ENCODE results near the gene HAT1.
"Not testable (repeated sequence)": the region's sequence is repeated elsewhere in the genome, so short reads cannot be mapped to it uniquely, and the experiment has no call there.

Gene HAT1, protein sequence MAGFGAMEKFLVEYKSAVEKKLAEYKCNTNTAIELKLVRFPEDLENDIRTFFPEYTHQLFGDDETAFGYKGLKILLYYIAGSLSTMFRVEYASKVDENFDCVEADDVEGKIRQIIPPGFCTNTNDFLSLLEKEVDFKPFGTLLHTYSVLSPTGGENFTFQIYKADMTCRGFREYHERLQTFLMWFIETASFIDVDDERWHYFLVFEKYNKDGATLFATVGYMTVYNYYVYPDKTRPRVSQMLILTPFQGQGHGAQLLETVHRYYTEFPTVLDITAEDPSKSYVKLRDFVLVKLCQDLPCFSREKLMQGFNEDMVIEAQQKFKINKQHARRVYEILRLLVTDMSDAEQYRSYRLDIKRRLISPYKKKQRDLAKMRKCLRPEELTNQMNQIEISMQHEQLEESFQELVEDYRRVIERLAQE

DNA sequence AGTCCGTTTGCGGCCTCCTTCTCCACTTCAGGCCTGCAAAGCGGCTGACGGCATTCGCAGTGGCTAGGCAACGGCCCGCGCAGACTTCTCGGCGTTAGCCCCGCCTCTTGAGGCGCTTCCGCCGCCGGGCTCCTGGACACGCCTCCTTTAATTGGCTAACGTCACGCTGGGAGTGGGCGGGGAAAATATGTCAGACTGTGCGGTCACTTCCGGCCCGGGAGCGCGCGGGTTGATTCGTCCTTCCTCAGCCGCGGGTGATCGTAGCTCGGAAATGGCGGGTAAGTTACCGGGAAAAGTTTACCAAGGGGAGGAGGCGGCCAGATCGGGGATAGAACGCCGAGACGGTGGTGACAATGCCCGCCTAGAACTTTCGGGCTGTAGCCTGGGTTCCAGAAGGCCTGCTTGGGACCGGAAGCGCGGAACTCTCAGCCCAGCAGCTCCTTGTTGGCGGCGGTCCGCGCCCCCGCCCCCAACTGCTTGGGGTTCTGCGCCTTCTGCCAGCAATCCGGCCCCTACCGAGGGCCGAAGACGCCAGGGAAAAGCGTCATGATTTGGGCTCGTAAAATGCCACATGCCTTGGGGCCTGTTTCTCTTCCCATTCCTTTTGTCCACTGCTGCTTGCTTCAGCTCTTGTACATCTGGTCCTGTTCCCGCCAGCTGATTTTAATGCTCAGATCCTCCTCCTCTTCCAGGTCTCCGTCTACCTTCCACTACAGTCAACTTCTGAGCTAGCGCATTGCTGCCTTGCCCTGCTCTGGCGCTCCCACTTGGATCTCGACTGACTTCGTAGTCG, at the start of gene HAT1:
Gene HAT1 (plus strand): TSS at position 232 of the 793 bp plus-strand sequence. CDS start 40 bp downstream, at position 272.
- peak; percentile 96 to 97 for DNase-seq

DNA sequence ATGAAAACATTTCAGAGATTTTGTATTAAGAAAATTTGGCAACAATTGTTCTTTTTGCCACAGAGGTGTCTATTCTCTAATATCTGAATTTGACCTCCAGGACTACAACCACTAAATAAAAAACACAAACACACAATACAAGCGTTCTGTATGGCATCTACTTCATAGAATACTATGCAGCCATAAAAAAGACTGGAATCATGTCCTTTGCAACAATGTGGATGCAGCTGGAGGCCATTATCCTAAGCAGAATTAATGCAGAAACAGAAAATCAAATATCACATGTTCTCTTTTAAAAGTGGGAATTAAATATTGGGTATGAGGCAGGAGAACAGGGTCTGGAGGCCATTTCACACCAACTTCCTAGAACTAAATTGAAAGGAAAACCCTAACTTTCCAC, 47.7 kb upstream of the HAT1 start:
- DNase-seq, result no peak

DNA sequence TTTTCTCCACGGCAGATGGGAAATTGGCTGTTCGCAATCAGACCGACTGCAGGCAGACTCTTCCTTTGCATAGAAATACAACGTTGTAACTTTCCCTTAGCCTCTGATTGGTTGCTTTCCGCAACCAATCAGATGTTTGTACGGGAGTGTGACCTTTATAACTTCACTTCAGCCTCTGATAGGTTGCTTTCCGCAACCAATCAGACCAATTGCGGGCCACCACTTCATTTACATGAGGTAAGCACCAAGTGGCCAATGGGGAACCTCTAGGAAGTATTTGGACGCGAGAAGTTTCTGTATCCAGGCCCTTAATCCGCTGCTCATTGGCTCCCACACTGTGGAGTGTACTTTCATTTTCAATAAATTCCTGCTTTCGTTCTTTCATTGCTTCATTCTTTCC, 47.3 kb upstream of the HAT1 start:
- no peak for DNase-seq

DNA sequence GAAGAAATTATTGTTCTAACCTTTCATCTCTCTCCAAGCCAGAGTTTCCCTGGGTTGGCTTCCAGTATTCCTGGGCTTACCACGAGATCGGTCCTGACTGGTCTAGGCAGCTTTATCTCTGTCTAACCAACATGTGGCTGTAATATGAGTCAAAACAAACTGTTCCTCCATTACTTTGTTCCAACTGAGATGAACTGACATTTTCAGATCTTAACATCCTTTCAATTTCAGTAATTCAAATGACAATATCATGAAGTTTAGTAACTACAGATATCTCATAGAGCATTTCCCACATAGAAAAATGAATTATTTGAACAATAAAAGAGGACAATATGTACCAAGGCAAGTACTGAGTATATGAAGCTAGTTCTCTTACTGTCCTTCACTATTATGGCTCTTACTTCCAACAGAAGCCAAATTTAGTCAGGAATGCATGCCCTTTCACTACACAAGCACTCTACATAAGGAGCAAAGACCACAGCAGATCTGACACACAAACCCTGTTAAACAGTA, 43.7 kb upstream of the HAT1 start:
- no peak for DNase-seq

DNA sequence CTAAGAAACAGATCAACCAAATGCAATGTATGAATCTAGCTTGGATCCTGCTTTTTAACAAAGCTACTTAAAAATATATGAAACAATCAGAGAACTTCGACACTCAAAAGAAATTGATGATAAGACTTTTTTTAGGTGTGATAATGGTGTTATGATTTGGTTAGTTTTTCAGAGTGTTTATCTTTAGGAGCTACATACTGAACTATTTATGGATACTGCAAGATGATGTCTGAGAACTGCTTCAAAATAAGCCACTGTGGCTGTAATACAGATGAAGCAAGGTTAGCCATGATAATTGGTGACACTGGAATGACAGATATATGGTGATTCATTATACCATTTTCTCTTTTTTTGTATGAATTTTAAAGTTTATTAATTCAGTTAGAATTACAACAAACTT, 42.4 kb upstream of the HAT1 start:
- no peak for DNase-seq

DNA sequence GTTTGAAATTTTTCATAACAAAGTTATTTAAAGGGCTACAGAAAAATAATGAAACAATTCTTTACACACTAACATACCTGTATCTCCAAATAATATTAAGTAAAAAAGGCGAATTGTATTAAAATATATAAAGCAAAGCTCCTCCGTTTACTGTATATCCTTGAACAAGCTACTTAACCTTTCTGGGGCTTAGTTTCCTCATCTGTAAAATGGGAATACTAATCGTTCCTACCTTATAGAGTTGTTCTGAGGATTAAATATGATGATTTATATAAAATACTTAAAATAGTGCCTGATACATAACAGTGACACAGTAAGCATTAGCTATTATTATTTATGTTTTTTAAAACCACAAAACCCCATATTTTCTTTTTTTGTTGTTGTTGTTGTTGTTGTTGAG, 41.5 kb upstream of the HAT1 start:
- no peak for DNase-seq

DNA sequence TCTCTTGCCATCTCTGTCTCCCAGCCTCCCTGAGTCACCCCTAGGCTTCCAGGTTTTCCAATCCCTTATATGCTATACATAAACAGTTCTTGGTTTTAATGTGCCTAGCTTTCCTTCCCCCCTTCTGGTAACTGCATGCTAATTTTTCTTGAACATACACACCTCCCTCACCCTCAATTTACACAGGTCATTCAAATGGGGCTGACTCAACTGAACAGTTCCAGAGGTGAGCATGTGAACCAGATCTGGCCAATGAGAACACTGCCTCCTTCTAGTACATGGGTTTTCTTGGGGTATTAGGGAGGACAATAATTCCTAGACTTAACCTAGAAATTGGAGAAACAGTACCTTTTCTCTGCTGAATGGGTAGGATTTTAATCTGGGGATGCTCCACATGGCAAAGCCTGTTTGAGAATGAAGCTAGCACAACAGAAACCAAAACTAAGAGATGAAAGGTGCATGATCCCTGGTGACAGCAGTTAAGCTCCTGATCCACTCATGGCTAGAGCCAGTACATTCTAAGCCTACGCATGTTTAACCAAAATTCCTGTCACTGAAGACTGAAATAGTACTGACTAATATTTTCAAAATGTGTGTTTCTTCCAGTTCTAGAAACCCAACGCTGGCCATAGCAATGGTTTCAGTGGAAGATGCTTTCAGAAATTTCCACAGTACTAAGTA, 40.0 kb upstream of the HAT1 start:
- no peak for DNase-seq

DNA sequence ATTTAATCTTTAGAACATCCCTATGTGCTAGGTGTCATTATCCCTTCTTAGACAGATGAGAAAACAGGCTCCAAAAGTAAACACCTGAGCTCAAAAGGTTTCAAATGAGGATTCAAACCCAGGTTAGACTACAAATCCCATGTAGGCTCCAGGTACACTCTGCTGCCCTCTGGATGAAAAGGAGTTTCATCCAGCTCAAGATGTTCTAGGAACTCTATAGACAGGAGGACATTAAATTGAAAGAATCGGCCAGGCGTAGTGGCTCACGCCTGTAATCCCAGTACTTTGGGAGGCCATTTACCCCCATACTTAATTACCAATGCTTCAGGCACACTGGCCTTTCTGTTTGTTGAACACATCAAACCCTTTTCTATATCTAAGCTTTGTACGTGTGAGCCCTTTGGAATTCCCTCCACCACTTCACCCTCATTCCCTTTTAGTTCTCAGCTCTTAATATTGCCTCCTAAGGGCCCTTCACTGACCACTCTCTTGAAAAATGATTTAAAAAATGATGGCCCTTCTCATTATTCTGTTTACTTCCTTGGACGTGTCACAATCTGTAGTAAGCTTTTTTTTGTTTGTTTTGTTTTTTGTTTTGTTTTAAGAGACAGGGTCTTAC, 38.9 kb upstream of the HAT1 start:
- no peak for DNase-seq

DNA sequence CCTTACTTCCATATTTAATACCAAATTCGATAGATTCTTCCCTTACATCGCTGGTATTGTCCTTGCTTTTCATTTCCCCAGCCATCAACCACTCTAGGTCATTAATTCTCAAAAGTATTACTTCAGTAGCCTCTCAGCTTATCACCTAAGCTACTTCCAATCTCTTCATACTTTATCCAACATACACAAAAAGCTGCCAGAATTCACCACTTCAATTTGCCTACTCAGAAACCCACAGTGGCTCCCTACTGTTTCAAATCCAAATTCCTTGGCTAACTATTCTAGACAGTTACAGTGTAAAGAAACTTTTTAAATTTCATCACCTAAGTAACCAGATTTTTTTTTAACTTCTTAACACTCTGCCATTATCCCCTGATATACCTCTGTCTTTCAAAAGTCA, 32.9 kb upstream of the HAT1 start:
- no peak for DNase-seq

DNA sequence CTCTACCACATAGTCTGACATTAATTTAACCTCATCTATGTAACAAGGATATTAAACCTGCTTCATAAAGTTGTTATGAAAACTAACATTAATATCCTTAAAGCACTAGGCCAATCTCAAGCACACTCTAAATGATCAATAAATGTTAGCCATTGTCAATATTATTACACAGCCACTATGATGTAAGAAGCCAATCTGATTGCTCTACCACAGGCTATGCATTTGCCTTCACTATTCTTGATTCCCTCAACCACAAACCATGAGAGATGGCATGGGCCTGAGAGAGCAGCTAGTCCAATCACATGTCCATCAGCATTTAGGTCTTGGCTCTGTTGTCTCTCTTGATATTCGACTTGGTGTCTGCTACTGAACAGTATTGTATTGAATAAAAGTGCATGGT, 32.5 kb upstream of the HAT1 start:
- DNase-seq, result no peak

DNA sequence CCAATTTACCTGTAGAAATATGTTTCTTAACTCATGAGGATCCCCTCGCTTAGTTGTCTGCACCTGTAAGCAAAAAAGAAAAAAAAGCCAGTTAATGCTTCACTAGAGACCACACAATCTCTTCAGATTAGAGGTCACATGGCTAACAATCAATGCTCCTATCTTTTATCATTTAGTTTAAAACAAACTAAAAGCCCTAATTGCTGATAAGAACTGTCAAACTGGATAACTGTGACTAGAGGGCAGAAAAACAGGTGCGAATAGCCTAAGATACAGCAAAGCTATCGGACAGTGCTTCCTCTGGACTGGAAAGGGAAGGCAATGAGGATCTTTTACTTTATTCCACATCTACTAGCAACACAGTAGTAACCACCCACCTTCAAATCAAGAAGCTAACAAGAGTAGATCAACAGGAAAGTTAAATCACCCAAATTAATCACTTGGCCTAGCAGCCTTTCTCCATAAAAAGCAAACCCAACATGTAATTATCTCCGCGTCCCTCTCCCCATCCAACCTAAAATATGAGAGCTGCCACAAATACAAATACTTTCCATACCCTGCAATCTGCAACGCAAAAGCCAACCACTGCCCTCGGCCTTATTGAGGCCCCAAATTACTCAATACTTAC, 29.0 kb upstream of the HAT1 start:
- DNase-seq, result no peak

DNA sequence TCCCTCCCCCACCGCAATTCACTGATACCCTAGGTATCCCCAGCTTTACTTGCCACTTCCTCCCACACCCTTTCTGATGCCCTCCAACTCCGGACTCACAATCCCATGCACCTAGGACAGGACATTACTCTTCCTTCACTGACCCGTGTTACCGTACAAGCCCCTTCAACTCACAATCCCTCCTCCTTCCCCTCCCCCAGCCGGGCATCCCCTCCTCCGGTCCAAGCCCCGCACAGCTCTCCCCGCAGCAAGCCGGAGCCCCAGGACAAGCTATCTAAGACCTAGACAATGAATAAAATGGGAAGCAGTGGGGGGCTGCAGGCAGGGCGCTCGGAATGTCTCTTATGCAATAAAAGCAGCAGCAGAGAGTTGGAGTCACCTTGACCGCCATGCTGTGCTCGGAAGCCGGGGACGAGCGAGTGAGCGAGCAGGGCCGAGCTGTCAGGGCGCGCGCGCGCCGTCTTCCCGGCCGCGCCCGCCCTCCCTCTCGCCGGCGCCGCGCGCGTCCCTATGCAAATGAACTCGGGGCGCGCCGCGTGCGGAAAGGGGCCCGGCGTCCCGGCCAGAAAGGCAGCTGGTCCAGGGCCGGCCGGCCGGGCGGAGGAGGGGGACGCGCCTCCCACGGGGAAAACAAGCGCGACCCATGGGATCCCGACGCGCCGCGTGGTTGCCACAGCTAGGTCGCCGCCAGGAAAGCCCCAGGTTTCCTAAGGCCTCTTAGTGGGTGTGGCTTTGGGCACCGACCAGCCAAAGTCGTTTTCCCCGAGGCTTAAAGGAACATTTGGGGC, 28.2 kb upstream of the HAT1 start, which contains the start of gene SLC25A12:
Gene SLC25A12 (minus strand): TSS at position 421 of the 788 bp plus-strand sequence. CDS start 30 bp downstream, at position 391.
- DNase-seq, result peak; percentile 63 to 74

DNA sequence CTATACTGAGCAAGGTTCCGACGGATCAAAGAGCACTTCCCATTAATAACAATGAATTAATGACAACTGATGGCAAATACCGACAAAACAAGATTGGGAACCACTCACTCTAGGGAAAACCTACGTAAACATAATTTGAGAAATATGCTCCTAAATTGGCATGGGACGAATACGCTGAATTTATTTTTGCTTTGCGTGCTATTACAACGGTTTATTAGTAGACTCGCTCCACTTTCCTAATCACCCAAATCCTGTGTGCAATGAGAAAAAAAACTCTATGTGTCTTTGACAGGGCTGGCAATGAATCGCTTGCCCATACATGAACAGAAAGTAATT, 27.7 kb upstream of the HAT1 start:
- no peak for DNase-seq

DNA sequence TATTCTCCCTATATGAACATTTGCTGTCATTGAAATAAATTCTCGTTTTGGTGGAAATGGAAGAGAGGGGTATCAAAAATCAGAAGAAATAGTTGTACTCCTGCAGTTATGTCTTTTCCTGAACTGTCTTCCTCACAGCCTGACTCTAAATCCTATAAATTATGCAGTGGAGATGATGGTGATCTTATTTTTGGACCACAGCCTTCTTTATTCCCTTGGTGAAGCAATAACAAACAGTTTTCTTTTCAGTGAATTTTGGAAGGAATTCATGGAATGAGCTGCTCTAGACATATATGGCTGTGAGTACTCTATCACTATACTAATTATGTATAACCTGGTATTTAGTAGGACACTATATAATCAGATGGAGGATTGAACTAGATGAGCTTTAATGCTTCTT, 26.5 kb upstream of the HAT1 start:
- no peak for DNase-seq

DNA sequence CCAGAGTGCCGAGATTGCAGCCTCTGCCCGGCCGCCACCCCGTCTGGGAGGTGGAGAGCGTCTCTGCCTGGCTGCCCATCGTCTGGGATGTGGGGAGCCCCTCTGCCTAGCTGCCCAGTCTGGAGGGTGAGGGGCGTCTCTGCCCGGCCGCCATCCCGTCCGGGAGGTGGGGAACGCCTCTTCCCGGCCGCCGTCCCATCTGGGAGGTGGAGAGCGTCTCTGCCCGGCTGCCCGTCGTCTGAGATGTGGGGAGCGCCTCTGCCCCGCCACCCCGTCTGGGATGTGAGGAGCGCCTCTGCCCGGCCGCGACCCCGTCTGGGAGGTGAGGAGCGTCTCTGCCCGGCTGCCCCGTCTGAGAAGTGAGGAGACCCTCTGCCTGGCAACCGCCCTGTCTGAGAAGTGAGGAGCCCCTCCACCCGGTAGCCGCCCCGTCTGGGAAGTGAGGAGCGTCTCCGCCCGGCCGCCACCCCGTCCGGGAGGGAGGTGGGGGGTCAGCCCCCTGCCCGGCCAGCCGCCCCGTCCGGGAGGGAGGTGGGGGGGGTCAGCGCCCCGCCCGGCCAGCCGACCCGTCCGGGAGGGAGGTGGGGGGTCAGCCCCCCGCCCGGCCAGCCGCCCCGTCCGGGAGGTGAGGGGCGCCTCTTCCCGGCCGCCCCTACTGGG, 22.5 kb upstream of the HAT1 start:
- DNase-seq, result not testable (repeated sequence)

DNA sequence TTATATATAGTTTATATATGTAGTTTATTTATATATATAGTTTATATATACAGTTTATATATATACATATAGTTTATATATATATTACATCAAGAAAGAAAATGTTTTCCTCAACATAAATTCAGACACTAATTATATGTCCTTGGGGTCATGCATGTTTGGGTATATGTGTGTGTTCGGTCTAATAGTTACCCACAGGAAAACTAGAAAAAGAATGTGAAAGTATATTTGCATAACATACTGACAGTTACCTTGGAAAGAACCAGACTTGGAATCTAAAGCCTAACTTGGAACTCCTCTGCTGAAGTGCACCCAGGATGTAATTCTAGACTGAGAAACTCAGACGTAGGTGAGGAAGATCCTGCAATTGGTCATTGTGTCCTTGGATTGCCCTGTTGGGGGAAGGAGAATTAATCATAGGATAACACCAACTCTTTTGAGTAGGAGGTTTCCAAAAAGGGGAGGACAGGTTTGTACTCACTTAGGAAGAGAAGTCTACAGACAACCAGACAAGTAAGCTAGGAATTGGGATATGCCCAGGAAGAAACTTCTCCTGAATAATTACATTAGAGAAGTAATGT, 19.3 kb upstream of the HAT1 start:
- DNase-seq, result no peak

DNA sequence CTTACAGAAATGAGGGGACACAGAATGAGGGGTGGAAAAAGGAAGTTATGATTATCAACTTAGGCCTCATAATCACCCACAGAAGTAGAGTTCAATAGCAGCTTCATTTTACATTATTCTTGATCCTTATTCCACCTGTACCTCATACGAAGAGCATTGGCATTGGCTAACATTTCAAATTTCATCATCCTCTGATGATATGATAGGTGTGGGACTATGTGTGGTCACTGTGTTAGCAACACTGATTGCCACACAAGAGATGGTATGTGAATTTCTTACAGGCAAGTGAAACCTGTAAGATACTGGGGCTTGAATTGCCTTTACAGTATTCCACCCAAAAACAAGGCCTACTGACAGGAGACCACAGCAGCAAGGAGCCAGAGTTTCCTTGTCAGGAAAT, 14.0 kb upstream of the HAT1 start:
- DNase-seq, result no peak

DNA sequence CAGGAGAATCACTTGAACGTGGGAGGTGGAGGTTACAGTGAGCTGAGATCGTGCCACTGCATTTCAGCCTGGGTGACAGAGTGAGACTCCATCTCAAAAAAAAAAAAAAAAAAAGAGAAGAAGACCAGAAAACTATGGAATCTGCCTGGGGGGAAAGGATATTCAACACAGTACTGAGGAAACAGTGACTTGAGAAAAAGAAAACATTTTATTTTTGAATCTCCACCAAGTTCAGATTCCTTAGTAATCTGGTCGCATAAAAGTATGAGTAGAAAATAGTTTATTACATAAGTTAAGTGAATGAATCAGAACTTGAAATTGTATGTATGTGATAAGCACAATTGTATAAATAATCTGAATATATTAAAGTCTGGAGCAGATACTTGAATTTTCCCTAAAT, 13.0 kb upstream of the HAT1 start:
- DNase-seq, result no peak

DNA sequence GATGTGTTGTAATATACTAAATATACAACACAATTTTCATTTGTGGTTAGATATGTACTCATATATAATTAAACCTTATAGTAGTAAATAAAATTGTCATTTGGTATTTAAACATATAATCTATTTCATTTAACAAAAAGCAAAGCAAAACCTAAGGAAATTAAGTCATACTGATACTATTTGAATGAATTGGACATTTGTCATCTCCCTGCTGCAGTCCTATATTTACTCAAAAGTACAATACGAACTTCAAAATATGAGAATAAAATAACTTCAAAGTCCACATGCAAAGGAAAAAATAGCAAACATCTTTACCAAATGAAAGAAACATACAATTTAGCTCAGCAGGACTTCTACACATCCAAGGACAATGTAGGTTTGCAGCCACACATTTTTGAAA, 11.8 kb upstream of the HAT1 start:
- no peak for DNase-seq

DNA sequence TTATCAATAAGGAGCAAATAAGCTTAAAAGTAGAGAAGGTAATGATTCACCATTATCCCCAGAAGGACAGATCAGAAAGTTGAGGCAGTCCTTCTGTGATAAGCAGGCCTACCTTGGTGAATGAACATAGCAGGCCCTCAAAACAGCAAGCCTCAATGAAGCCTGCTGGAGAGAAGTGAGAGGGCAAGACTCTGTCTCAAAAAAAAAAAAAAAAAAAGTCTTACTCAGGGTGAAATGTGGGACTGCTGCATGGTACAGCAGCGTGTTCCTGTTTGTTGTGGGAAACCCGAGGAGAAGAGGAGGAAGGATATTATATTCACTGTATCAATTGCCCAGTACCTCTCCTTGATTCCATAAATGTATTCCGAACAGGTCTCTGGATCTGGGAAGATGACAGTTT, 8.7 kb upstream of the HAT1 start:
- no peak for DNase-seq

DNA sequence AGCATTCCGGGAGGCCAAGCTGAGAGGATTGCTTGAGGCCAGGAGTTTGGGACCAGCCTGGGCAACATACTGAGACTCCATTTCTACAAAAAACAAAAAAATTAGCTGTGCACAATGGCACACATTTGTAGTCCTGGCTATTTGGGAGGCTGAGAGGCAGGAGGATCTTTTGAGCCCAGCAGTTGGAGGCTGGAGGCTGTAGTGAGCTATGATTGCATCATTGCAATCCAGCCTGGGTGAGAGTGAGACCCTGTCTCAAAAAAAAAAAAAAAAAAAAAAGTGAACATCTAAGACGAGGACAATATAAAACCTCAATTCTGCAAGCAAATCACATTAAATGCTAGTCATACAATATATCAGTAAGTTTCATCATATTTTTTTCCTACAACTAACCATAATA, 2.8 kb upstream of the HAT1 start:
- DNase-seq, result no peak

Measured in stimulated activated CD4-positive, alpha-beta T cell treated with anti-CD3 and anti-CD28 coated beads, Interleukin-4, amount 100 ng/mL, for 4 hours (primary cell).